ENCODE data around the gene OOSP4B.
"Not testable (repeated sequence)": the region's sequence is repeated elsewhere in the genome, so short reads cannot be mapped to it uniquely, and the experiment has no call there.

Gene OOSP4B

GRCh38 chr11:60059521-60060240 is 42.7 kb downstream of the OOSP4B start:
- H3K27ac ChIP-seq: no peak overlapping the region
- TF ChIP-seq CTCF (IDR thresholded peaks at IDR 0.05): no peak
- no peak overlapping the region for H3K4me3 ChIP-seq
- no peak for DNase-seq (ENCODE audit: low spot score)

GRCh38 chr11:60064111-60064510 is 47.1 kb downstream of the OOSP4B start:
- no peak overlapping the region for H3K27ac ChIP-seq
- TF ChIP-seq CTCF (IDR thresholded peaks at IDR 0.05): no peak
- DNase-seq (ENCODE audit: low spot score): no peak

GRCh38 chr11:60065801-60066200 is 48.8 kb downstream of the OOSP4B start:
- no peak overlapping the region for H3K27ac ChIP-seq
- no peak for TF ChIP-seq CTCF (IDR thresholded peaks at IDR 0.05)
- no peak for DNase-seq (ENCODE audit: low spot score)
- H3K4me3 ChIP-seq: no peak overlapping the region

More at GRCh38 chr11:60064111-60064510, 47.1 kb downstream of the OOSP4B start:
- H3K4me3 ChIP-seq: no peak overlapping the region

GRCh38 chr11:60069450-60069849 is 52.5 kb downstream of the OOSP4B start:
- Histone ChIP-seq H3K4me3 (no peak overlapping the region), H3K27ac (no peak overlapping the region)
- DNase-seq (ENCODE audit: low spot score): no peak
- TF ChIP-seq CTCF (IDR thresholded peaks at IDR 0.05): no peak

GRCh38 chr11:60071644-60072043 is 54.7 kb downstream of the OOSP4B start:
- not testable (repeated sequence) for H3K4me3 ChIP-seq; H3K27ac ChIP-seq; DNase-seq (ENCODE audit: low spot score)

GRCh38 chr11:60077216-60077817 is 60.3 kb downstream of the OOSP4B start:
- no peak overlapping the region for H3K27ac ChIP-seq
- no peak for TF ChIP-seq CTCF (IDR thresholded peaks at IDR 0.05)

GRCh38 chr11:60077981-60078380 is 61.0 kb downstream of the OOSP4B start:
- TF ChIP-seq CTCF (IDR thresholded peaks at IDR 0.05): no peak
- no peak overlapping the region for H3K4me3 ChIP-seq
- H3K27ac ChIP-seq: no peak overlapping the region
- no peak for DNase-seq (ENCODE audit: low spot score)

More at GRCh38 chr11:60077216-60077817, 60.3 kb downstream of the OOSP4B start:
- no peak for DNase-seq (ENCODE audit: low spot score)
- no peak overlapping the region for H3K4me3 ChIP-seq
